Stimulated activated CD4-positive, alpha-beta T cell treated with anti-CD3 and anti-CD28 coated beads, TNF-alpha, amount 100 ng/mL, for 48 hours (primary cell): ENCODE data around the gene ADORA2B.
"Not testable (repeated sequence)": the region's sequence is repeated elsewhere in the genome, so short reads cannot be mapped to it uniquely, and the experiment has no call there.

Source experiments
- DNase-seq, 3 donors: peaks; one replicate each; pipeline ENCODE4 v3.0.0-alpha.2; 2020; ENCODE audit warnings: low read depth in 3 of 3

Gene ADORA2B

DNA sequence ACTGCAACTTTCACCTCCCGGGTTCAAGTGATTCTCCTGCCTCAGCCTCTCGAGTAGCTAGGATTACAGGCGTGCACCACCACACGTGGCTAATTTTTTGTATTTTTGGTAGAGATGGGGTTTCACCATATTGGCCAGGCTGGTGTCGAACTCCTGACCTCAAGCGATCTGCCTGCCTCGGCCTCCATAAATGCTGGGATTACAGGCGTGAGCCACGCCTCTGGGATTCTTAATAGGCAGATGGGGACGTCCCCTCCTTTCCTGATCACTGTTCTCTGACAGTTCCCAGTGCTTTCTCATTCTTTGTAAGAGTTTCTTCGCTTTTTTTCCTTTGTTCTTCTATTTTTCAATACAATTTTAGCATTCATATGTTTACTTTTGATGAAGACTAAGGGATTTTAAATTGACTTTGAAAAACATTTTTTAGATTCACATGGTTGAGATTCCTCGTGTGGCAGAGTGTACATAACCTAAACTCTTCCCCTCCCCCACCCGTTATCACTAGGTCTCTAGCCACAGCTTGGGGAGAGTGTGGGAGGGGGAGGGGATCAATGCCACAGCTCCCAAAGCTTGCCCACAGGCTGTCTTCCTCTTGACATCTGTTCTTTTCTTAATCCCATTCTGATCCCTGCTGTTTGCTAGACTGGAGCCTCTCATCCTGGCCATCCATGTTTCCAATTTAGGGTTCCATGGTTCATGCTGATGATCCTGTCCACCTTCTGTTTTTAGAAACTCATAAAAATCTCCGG, 11.0 kb downstream of the ADORA2B start:
- DNase-seq: no peak

DNA sequence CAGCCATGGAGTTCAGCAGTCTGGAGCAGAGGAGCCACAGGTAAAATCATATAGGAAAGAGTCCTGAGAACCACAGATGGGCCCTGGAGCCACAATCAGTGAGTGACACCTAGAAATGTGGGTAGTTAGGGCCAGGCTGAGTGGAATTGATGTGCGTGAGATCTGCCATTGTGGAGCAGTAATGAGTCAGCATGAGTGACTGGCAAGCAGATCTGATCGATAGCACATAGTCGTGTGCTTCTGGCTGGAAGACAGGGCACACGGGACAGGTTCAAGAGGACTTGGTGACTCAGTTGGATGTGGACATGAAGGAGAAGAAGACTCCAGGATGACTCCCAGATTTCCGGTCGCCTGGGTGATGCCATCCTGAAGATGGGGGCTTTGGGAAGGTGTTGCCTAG, 12.3 kb downstream of the ADORA2B start:
- no peak for DNase-seq

DNA sequence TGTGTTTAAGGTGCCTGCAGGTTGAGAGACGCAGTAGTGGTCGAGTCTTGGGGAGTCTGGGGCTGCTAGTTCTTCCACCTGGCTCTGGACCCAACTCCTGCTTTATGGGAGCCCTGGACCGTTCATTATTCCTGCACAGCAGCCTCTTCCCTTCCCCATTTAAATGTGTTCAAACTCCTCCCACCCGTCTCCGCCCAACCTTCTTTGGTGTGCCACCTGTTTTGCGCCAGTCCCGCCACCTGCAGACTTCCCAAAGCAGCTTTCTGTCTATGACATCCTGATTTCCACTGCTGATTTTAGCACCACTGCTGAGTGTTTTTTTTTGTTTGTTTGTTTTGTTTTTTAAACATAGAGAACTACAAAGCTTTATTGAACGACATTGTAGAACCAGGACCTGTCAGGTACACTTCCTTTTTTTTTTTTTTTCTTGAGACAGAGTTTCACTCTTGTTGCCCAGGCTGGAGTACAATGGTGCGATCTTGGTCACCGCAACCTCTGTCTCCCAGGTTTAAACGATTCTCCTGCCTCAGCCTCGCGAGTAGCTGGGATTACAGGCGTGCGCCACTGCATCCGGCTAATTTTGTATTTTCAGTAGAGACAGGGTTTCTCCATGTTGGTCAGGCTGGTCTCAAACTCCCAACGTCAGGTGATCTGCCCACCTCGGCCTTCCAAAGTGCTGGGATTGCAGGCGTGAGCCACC, 12.8 kb downstream of the ADORA2B start:
- no peak for DNase-seq

DNA sequence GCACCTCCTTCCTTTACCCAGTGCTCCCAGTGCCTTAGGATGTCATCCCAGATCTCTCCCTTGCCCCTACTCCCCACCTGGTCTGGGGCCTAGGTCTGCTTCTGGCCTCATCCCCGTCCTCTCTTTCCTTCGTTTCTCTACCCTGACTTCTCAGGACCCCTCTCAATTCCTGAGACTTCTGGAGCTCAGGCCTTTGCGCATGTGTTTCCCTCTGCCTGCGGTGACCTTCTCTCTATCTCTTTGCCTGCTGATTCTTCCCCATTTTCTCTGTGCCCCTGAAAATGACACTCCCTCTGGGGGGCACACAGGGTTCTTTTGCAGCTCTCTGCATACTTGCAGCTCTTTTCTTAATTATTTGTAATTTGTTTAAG, 13.5 kb downstream of the ADORA2B start:
- no peak for DNase-seq

DNA sequence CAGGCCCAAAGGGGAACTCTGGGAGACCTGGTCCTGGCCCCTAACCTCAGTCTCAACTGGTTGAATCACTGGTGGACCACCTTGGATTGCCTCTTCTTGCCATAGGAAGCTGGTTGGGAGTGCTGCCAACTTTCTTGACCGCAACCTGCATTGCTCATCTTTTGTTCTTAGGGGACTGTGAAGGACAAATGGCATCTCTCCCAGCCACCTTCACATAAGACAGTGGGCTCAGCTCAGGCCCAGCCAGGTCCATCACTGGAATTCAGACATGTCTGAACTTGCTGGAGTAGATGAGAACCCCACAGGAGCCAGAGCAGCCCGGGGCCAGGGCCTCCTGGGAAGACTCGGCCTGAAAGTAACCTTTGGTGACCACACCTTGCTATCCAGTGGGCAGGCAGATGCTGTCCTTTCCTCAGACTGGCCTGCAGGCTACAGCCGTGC, 18.8 kb downstream of the ADORA2B start:
- no peak for DNase-seq

DNA sequence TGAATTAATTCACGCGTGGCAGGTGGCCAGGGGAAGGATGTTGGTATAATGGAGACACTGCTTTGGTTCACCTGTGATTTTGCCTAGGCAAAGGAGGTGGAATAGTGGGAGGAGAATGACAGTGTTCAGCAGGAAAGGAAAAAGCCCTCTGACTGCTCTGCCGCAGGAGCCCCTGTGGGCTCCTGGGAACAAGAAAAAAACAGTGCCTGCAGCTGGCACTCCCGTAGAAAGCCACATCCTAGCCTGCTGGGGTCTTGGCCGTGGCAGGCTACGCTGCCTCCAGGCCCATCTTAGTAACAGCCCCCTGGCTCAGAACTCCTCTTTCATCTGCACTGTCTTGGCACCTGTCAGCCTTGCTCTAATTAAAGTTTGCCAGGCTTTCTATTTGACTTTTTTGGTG, 20.6 kb downstream of the ADORA2B start:
- no peak for DNase-seq

DNA sequence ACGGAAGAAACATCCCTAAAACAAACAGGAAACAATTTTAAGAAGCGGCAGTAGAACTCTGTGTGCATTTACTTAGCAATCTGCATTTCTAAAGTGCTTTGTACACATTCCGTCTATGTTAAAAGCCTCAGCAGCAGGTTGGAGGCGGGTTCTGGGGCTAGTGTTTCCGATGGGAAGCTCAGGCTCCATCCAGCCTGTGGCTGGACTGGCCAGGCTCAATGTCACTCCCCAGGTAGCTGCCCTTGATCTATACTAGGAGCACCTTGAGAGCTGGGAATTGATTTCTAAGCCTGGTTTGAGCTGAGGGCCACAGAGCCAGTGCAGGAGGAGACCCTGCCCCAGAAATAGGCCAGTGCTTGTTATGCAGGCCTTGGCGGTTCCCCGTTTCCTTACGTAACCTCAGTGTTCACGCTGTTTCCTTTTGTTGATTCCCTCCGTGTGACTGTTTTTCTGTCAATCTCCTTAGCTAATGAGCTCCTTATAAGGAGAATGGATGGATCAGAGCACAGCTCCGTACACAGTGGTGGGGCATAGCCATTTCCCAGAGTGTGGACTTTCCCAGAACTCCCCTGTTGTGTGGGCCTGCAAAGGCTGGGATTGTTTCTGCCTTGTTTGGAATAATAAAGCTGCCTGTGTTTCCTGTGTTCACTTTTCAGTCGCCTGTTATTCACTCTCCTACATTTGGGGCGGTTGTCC, 21.4 kb downstream of the ADORA2B start:
- DNase-seq: no peak

DNA sequence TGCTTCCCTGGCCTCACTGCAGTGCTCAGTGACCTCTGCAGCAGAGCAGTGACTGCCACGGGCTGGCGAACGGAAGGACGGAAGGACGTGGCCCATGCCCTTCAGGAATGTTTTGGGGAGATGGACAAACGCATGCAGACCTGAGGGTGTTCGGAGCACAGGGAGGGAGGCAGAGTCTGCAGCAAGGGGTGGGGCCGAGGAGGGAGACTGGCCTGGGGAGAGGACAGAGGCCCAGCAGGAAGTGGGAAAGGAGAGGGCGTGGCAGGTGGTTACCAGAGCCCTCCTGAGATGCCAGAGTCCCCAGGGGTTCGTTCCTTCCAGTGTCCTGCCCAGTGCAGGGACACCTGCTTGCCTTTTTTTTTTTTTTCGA, 21.9 kb downstream of the ADORA2B start:
- DNase-seq: no peak

DNA sequence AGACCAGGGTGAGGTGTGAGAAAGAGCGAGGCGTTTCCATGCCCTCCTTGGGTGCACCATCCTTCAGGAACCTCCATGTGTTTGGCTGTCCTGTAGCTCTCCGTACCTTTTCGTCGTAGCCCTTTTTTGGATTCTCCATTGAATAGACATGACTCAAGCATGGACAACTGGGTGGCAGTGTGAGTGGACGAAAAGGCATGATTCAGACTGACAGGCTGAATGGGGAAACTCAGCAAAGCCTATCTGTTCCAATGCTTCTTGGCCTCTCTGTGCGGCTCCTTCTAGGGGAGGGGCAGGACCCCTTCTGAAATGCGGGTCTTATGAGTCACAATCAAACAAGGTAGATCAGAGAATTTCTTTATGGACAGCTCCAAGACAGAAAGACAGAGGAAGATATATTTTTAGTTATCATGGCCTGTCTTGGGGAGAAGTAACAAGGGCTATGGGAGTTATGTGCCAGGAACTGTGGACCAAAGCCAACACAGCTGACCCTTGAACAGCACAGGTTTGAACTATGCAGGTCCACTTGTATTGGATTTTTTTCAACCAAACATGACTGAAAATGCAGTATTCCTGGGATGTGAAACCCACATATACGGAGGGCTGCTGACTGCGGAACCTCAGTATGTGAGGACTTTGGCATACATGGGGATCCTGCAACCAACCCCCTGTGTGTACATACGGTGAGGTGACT, 22.9 kb downstream of the ADORA2B start:
- no peak for DNase-seq

DNA sequence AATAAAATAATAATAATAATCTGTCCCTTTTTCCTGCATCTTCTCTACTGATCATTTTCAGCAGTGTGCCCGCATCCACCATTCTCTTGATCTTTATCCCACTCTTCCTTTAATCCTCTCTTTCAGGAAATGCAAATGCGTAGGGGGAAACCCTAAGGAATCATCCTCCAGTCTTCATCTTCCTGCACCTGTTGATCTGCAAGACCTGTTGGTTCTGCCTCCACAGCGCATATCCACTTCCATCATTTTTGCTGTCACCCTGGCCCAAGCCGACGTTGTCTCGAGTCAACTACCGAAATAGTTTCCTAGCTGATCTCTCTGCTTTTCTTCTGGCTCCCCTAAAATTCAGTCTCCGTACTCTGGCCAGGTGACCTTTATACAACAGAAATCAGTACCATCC, 24.5 kb downstream of the ADORA2B start:
- DNase-seq: no peak

DNA sequence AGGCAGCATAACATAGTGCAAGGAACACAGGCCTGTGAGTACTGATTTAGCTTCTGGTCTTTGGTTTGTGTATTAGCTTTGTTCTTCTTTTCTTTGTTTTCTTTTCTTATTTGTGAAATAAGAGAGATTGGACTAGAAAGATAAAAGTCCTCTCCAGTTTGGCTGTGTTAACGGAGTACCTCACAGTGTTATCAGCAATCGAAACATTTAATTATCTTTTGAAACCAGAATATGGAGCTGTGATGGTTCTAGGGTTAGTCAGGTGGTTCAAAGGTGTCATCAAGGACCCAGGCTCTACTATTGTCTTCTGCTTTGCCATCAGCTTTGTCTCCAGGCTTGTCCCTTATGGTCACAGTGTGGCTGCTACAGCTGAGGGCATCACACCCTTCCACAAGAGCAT, 25.6 kb downstream of the ADORA2B start:
- no peak for DNase-seq

DNA sequence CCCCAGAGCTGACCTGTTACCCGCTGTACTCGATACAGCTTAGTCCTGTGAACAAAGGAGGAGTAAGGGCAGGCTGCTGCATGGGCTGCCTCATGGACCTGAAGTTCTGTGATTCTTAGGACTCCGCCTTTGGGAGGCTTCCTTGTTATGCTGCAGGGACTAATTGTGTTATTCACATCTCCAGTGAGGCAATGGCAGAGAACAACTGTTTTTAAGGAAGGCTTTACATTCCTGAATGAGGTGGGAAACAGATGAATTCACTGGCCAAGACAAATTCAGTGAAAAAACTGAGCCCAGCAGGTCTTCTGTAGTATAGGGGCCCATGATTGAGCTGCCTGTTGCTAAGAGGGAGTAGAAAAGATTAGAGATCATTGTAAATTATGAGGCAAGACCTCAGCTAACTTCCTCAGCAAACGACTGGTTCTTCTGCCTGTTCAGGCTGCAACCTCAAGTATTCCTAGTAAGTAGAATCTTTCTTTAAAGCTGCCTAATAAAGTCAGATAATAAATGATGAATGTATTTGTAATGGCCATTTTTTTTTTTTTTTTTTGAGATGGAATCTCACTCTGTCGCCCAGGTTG, 26.3 kb downstream of the ADORA2B start:
- no peak for DNase-seq

DNA sequence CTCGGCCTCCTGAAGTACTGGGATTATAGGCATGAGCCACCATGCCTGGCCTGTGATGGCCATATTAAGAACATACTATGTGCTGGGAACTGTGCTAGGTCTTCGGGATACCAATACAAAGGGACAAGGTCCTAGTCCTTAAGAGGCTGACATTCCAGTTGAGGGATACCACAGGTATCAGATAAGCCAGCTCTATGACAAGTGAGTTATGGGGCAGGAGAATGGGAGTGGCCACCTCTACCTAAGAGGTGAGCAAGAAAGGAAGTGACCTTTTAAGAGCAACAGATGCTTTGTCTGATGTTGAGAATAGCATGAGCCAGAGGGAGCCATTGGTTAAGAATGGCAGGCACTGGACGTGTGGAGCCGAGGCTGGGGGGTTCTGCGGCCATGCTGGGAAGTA, 27.0 kb downstream of the ADORA2B start:
- DNase-seq: no peak

DNA sequence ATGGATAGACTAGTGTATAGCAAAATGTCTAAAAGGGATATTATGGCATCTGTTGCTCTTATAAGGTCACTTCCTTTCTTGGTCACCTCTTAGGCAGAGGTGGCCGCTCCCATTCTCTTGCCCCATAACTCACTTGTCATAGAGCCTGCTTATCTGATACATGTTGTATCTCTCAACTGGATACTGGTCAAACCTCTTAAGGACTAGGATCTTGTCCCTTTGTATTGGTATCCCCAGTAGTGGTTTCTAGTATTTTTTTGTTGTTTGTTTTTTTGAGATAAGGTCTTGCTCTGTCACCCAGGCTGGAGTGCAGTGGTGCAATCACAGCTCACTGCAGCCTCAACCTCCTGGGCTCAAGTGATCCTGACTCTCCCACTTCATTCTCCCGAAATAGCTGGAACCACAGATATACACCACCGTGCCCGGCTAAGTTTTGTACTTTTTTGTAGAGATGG, 27.6 kb downstream of the ADORA2B start:
- DNase-seq: no peak

DNA sequence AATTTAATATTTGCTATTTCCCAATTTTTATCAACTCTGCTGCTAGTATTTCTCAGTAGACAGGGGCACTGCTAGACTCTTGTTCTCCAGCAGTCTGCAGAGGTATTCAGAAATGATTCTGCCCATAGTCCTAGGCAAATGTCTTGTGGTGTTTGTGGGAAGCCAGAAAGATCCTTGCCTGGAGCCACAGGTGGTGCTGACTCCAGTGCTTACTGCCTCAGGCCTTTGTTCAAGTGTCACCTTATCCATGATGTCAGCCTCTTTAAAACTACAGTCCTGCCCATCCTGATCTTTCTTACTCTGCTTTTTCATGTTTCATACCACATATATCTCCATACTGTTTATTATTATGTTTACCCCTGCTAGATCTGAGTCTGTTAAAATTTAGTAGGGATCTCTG, 28.1 kb downstream of the ADORA2B start:
- no peak for DNase-seq

DNA sequence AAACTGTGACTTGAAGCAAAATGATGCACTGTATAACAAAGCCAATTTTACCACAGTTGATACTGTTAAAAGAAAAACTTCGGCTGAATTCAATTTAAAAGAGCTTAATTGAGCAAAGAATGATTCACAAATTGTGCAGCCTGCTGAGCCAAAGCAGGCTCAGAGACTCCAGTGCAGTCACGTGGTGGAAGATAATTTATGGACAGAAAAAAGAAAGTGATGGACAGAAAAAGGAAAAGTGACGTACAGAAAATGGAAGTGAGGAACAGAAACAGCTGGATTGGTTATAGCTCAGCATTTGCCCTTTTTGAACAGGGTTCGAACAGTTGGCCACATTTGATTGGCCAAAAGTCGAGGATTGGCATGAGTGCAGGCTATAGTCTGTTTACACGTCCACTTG, 28.9 kb downstream of the ADORA2B start:
- DNase-seq: no peak

DNA sequence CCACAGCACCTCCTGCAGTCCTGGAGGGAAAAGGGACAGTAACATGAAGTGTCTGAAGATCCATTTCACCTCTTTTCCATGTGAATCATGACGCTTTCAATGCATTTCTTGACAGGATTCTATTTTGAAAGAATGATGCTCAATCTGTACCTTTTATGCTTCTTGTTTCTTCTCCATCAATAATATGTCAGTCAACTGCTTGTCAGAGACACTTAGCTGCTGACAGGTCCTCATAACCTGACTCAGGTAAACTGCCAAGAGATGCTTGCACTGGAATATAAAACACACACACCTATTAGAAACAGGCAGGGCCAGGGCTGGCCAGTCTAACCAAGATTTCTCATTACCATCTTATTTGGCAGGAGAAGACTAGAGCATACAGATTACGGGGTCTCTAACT, 33.0 kb downstream of the ADORA2B start:
- DNase-seq: no peak

DNA sequence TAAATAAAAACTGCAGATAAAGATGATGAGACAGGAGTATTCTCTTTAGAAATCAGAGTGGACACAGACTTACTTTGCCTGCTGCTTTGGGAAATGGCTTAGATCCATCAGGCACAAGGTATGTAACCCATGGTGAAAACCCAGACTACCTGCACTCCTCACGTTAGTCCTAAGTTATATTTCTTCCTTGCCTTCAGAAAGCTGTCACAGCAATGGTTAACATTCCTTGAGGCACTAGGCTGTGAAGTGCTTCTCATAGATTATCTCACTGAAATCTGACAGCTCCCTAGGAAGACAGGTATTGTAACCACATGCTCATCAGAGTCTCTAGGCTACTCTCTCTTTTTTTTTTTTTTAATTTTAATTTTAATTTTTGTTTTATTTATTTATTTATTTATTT, 33.7 kb downstream of the ADORA2B start:
- no peak for DNase-seq

DNA sequence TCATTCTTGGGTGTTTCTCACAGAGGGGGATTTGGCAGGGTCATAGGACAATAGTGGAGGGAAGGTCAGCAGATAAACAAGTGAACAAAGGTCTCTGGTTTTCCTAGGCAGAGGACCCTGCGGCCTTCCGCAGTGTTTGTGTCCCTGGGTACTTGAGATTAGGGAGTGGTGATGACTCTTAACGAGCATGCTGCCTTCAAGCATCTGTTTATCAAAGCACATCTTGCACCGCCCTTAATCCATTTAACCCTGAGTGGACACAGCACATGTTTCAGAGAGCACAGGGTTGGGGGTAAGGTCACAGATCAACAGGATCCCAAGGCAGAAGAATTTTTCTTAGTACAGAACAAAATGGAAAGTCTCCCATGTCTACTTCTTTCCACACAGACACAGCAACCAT, 34.1 kb downstream of the ADORA2B start:
- DNase-seq: not testable (repeated sequence)

DNA sequence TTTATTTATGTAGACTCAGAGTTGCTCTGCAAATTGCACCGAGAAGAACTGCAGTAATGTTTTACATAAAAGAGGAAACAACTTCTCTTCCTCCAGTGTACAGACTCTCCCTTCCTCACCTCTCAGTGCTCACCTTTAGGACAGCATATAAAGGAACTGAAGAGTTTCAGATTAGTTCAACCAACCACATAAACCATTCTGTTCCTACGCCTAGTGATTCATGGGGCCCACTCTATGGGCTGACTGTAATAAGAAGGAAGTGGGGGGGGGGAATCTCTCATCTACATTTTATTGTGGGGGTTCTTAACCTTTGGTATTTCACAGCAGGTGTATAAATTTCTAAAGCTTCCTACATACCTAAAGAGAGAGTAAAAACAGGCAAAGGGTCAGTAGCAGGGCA, 36.3 kb downstream of the ADORA2B start:
- DNase-seq: peak in 1 of 3 donors; percentile 8

DNA sequence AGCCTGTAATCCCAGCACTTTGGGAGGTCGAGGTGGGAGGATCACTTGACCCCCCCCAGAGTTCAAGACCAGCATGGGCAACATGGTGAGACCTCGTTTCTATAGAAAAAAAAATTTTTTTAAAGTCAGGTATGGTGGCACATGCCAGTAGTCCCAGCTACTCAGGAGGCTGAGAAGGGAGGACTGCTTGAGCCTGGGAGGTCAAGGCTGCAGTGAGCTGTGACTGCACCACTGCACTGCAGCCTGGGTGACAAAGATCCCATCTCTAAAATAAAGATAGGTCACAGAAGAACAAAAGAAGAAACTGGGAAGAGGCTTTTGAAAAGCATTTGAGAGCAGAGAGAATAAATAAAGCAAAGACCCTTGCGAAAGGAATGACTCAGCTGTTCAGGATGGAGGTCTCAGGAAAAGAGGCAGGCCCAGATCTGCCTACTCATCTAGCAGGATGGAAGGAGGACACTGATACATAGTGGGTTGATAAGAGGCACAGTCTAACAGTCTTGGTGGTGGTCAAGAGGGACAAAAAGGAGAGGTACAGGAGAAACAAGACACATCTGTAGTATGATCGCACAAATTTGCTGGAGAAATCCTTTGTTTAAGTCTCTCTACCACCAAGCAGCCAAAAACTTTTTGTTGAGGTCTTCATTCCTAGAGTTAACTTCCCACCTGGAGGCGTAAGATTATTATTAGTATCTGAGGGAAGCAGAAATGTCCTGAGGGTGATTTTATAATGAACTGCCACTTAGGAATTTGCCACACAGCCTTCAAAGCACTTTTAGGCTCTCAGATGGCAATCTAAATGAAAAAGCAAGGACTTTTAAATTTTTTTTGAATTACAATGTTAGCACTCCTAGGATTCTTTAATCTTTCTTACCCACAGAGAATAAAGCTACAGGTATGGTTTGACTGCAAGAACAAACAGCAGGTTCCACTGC, 37.0 kb downstream of the ADORA2B start:
- no peak for DNase-seq
